Progenitor cell of endocrine pancreas (in vitro differentiated cells): ENCODE results near the gene KIF5B. TPM values are rescaled to one million over a fixed set of nuclear protein-coding genes. Genes with fewer than 3 reads are reported as not detected.
"Not testable (repeated sequence)": the region's sequence is repeated elsewhere in the genome, so short reads cannot be mapped to it uniquely, and the experiment has no call there.

Experiments
- DNase-seq: peaks from one replicate; pipeline ENCODE4 v3.0.0; 2021; ENCODE audit warnings: low spot score; ENCODE audit not compliant: unreplicated experiment
- H3K27ac Mint-ChIP-seq: 2 replicates; pipeline ENCODE4 v1.8.0; 2021; ENCODE audit warnings: mild to moderate bottlenecking, moderate library complexity, mixed read lengths
- H3K27me3 Mint-ChIP-seq: 2 replicates; pipeline ENCODE4 v1.8.0; 2021; ENCODE audit warnings: mixed read lengths
- H3K36me3 Mint-ChIP-seq: 2 replicates; pipeline ENCODE4 v1.8.0; 2022; ENCODE audit warnings: mixed read lengths; ENCODE audit not compliant: insufficient read depth
- H3K4me1 Mint-ChIP-seq: 2 replicates; pipeline ENCODE4 v1.8.0; 2021; ENCODE audit warnings: low read depth, mixed read lengths
- H3K4me3 Mint-ChIP-seq: 2 replicates; pipeline ENCODE4 v1.8.0; 2021; ENCODE audit warnings: low read depth, mild to moderate bottlenecking, moderate library complexity, mixed read lengths
- H3K9me3 Mint-ChIP-seq: 2 replicates; pipeline ENCODE4 v1.8.0; 2021; ENCODE audit warnings: low read depth, mixed read lengths
- total RNA-seq: library from RNA; stranded (reverse); gene quantifications from 2 replicates; pipeline ENCODE4 v1.2.1, GENCODE V29; 2021
- TF ChIP-seq, protein P1 (sequence below): fragments of 200-600 bp; sonication (generic); IDR thresholded peaks from one replicate; pipeline ENCODE4 v1.5.0; 2021; ENCODE audit warnings: antibody characterized with exemption, mild to moderate bottlenecking; ENCODE audit not compliant: unreplicated experiment

KIF5B gene
- total RNA-seq, 1 donor from 2014 or later: 111 TPM

DNA sequence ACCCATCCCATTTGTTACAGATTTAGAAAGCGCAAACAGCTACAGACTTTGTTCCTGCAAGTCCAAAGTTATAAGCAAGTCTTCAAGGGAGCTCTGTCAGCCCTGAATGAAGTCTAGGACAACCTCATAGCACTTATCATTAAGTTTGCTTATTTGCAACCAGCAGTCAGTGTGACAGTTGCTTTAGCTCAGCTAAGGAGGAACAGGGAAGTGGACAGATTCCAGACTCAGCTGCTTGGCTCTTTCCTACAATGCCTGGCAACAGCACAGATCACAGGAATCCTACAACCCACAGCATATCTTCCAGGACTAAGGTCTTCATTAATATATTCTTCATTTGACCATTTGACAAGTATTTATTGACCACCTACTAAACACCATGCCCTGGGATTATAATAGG, 17.4 kb upstream of the KIF5B start:
- Mint-ChIP-seq H3K9me3 (no peaks in the 10 kb centered on the region), H3K4me1 (peaks cover 9% of the 10 kb centered on the region), H3K4me3 (no peak overlapping the region), H3K36me3 (no peaks in the 10 kb centered on the region), H3K27me3 (no peaks in the 10 kb centered on the region), H3K27ac (no peak overlapping the region)
- no peak for DNase-seq
- TF ChIP-seq, protein P1, sequence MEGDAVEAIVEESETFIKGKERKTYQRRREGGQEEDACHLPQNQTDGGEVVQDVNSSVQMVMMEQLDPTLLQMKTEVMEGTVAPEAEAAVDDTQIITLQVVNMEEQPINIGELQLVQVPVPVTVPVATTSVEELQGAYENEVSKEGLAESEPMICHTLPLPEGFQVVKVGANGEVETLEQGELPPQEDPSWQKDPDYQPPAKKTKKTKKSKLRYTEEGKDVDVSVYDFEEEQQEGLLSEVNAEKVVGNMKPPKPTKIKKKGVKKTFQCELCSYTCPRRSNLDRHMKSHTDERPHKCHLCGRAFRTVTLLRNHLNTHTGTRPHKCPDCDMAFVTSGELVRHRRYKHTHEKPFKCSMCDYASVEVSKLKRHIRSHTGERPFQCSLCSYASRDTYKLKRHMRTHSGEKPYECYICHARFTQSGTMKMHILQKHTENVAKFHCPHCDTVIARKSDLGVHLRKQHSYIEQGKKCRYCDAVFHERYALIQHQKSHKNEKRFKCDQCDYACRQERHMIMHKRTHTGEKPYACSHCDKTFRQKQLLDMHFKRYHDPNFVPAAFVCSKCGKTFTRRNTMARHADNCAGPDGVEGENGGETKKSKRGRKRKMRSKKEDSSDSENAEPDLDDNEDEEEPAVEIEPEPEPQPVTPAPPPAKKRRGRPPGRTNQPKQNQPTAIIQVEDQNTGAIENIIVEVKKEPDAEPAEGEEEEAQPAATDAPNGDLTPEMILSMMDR: no peak

DNA sequence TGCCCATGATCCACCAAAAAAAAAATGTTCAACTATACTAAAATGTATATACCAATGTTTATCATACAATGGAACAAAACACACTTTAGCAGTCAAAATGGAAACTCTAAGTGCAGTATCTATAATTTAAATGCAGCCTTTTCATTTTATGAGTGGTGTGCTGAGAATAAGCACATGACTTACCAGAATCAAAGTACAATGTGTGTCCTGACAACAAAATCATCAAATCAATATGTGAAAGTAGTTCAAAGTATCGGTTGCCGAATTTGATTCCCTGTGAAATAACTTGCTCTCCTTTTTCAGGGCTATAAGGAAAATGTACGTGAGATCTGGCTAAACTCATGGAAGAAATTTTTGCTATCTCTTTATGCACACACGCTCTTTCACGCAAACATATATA, 16.9 kb upstream of the KIF5B start:
- TF ChIP-seq, protein P1: no peak
- Mint-ChIP-seq H3K36me3 (no peaks in the 10 kb centered on the region), H3K4me3 (no peak overlapping the region), H3K27me3 (no peaks in the 10 kb centered on the region), H3K27ac (no peak overlapping the region), H3K9me3 (no peaks in the 10 kb centered on the region), H3K4me1 (peaks cover 9% of the 10 kb centered on the region)
- no peak for DNase-seq

DNA sequence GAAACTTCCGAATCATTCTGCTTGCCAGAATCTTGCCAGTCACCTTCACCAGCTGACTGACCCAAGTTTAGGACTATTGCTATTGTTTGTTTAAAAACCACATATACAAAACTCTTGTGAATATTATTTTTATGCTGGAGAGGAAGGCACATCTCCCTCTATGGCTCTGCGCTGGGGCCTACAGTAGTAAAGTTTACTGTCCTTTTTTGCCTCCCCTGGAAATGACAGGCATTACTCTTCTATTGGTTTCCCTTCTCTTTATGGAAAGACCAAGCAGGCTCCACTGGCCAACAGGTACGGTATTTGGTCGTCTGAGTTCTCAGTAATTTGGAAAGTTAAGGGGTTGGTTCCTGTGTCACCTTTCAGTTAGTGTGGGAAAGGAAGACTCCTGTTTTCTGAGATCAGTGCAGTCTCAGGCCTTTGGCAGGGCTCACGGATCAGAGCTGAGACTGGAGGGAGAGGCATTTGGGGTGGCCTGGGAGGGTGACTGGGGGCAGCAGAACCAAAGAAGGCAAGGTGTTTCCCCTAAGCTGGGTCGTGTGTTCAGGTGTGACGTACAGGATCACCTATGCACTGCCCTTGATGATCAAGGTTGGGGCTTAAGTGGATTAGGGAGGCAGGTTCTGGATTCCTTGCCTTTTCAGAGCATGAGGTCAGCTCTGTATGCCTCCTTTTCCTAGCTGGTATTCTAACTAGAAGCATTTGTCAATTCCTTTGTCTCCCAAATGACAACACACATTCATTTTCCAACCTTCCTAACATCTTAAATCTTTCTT, 16.0 kb upstream of the KIF5B start:
- TF ChIP-seq, protein P1: no peak
- H3K4me1 Mint-ChIP-seq: peaks cover 9% of the 10 kb centered on the region
- no peaks in the 10 kb centered on the region for H3K36me3 Mint-ChIP-seq
- DNase-seq: no peak
- H3K27me3 Mint-ChIP-seq: no peaks in the 10 kb centered on the region
- H3K4me3 Mint-ChIP-seq: no peak overlapping the region
- H3K9me3 Mint-ChIP-seq: no peaks in the 10 kb centered on the region
- H3K27ac Mint-ChIP-seq: peak overlapping the region; percentile 46

DNA sequence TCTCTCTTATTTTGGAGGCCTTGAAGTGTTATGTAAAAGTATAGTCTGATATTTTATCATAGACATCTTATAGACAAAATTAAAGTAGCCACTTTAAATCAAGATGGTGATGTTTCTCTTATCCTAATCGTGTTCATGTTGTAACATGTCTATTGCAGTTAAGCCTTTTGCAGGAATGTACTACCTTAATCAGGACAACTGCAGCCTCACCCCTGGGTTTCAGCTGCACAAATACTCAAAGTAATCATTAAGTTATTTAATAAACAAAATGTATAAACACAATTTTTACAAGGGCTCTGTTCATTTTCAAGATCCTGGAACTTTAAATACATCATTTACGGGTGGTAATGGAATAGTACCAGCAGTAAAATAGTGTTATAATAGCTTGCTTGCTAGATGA, 14.4 kb upstream of the KIF5B start:
- TF ChIP-seq, protein P1: no peak
- Mint-ChIP-seq H3K27ac (no peak overlapping the region), H3K27me3 (no peaks in the 10 kb centered on the region), H3K4me3 (no peak overlapping the region), H3K9me3 (no peaks in the 10 kb centered on the region), H3K36me3 (no peaks in the 10 kb centered on the region), H3K4me1 (peaks cover 9% of the 10 kb centered on the region)
- DNase-seq: no peak

DNA sequence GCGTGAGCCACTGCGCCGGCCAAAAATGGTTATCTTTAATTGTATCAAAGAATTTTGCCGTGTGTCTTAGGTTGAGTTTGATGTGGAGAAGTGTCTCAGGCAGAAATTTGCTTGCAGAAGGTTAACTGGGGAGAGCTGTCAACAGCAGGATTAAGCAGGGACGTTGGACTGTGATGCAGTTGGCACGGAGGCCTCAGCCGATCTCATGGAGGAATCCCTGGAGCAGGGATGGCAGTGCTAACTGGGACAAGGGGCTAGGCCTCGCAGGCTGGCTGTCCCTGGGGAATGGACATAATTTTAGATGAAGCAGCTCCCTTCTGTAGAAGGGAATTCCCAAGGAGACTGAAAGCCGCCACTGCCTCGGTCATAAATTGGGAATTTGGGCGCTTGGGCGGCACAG, 12.3 kb upstream of the KIF5B start:
- H3K4me3 Mint-ChIP-seq: no peak overlapping the region
- H3K27ac Mint-ChIP-seq: no peak overlapping the region
- TF ChIP-seq, protein P1: no peak
- no peaks in the 10 kb centered on the region for H3K9me3 Mint-ChIP-seq
- no peaks in the 10 kb centered on the region for H3K27me3 Mint-ChIP-seq
- H3K4me1 Mint-ChIP-seq: peaks cover 9% of the 10 kb centered on the region
- DNase-seq: no peak
- no peaks in the 10 kb centered on the region for H3K36me3 Mint-ChIP-seq

- H3K27me3 Mint-ChIP-seq, DNase-seq, H3K4me3 Mint-ChIP-seq, H3K36me3 Mint-ChIP-seq, H3K4me1 Mint-ChIP-seq, H3K9me3 Mint-ChIP-seq, H3K27ac Mint-ChIP-seq: not testable (repeated sequence)
Measured at GRCh38 chr10:32067931-32068330, 11.7 kb upstream of the KIF5B start.
